PFSK-1 (cell line): ENCODE results near the gene SIL1.

Source experiments
- POLR2AphosphoS5 ChIP-seq: IDR thresholded peaks from 2 replicates; pipeline ENCODE4 v1.6.1; 2012; ENCODE audit warnings: low read depth, mild to moderate bottlenecking, control low read depth, low read length, moderate library complexity
- TAF1 ChIP-seq: IDR thresholded peaks from 2 replicates; pipeline ENCODE4 v1.6.1; 2012; ENCODE audit warnings: low read length, control low read depth, borderline replicate concordance; ENCODE audit not compliant: insufficient read depth

DNA sequence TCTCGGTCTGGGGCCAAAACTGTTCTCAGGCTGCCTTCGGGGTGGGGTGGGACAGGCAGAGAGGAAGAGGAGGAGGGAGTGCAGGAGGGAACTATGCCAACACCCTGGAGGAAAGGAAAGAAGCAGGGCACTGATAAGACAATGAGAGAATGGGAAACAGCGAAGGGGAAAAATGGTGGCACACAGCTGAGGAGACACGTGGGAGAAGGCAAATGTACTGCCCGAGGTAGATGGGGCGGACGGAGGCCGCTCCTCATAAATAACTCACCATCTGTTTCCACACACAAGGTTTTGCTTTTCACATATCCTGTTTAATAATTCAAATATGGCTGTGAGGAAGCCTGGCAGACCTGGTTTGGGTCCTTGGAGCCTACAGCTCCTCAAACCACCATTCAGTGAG lies 174.9 kb downstream of the SIL1 start:
- no peak for TF ChIP-seq POLR2AphosphoS5
- TF ChIP-seq TAF1: no peak
